ENCODE data around the gene MICAL3.
"Not testable (repeated sequence)": the region's sequence is repeated elsewhere in the genome, so short reads cannot be mapped to it uniquely, and the experiment has no call there.

- TF ChIP-seq CTCF (IDR thresholded peaks at IDR 0.05); ZFX (IDR thresholded peaks at IDR 0.05; ENCODE audit: borderline replicate concordance): not testable (repeated sequence)
Observed at GRCh38 chr22:17764852-17765251, 259.5 kb downstream of the MICAL3 start.
